HUDEP-2 (cell line): ENCODE data around the gene NOL12.

Experiments
- DNase-seq, 76 experiments: peaks; one replicate each; lab custom pipeline; 2025; ENCODE audit not compliant: unreplicated experiment in 76 of 76; lab: John Stamatoyannopoulos, UW

NOL12 gene

DNA sequence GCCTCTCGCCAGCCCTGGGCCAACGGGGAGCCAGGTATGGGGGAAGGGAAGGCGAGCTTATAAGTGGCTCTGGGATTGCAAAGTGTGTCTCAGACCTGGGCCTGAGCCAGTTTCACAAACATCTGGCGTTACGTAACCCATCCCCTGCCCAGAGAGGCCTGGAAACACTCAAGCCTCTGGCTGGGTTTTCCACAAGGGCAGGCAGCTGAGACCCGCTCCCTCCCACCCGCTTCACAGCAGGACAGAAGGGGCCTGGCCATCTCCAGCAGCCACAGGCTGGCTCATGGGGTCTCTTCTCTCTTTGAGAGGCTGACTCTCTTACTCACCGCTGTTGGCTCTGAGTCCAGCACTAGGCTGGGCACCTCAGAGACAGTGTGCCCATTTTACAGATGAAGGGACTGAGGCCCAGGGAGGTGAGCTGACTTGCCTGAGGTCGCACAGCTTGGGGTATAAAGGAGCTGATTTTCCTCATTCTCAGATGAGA is 55.2 kb downstream of the NOL12 start:
- DNase-seq, result no peak

DNA sequence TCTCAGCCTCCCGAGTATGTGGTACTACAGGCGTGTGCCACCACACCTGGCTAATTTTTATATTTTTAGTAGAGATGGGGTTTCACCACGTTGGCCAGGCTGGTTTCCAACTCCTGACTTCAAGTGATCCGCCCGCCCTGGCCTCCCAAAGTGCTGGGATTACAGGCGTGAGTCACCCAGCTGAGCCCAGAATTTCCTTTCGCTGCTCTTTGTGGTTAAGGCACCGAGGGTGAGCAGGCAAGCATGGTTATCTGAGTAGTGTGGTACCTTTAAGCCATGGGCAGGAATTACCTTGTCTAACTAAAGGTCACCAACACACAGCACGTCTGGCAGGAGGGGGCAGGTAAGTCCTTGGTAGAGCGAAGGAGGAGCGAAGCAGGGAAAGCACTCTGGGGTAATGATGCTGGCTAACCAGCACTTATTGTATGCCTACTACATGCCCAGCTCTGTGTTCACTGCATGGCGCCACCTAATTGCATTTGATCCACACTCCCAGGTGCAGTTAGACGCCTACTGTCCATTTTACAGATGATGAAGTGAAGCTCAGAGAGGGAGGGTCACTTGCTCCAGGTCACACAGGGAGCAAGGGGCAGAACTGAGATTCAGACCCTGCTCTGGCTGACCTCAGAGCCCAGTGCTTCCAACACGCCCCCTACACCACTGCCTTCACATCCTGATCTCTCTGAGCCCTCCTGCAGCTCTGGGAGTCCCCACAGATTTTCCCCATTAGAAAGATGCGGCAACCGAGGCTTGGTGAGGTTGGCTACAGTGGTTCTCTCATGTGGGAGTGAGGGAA is 56.4 kb downstream of the NOL12 start:
- peak in 2 of 76 experiments; percentile 4 to 6 for DNase-seq
